ENCODE measurements around the gene OR5AP2. TPM values are rescaled to one million over a fixed set of nuclear protein-coding genes. Genes with fewer than 3 reads are reported as not detected.
"Not testable (repeated sequence)": the region's sequence is repeated elsewhere in the genome, so short reads cannot be mapped to it uniquely, and the experiment has no call there.

OR5AP2 gene
- not detected in 2 replicates for total RNA-seq

DNA sequence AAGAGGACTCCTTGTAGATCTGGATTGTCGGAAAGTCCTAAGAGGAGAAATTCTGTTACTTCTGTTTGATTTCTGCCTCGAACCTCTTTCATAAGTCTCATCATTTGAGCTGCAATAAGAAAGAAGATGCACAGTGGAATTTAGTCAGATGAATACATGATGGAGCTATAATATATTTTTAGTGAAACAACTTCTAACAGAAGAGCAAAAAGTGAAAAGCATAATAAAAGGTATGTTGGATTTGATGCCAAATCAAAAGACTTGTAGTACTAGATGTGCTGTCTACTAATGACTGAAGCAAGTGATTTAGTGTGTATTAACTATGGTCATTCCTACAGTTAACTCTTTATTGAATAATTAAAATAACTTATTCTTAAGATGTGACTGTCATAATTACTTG lies at the start of gene OR5AP2:
TSS of gene OR5AP2 (minus strand) at position 101 of the 400 bp plus-strand sequence. CDS start at position 101, 0 bp downstream.
- DNase-seq (no peak), ATAC-seq (ENCODE audit: low read depth) (no peak)
- Mint-ChIP-seq H3K4me1 (no peaks in the 10 kb centered on the region), H3K9me3 (peaks cover 3% of the 10 kb centered on the region), H3K27me3 (no peaks in the 10 kb centered on the region), H3K4me3 (no peak within 1 kb of the TSS), H3K36me3 (ENCODE audit: low read depth) (no peaks in the 10 kb centered on the region), H3K27ac (no peak within 1 kb of the TSS)
- ChIA-PET CTCF (no interaction called here), POLR2A (no interaction called here)
- TF ChIP-seq, protein P1, sequence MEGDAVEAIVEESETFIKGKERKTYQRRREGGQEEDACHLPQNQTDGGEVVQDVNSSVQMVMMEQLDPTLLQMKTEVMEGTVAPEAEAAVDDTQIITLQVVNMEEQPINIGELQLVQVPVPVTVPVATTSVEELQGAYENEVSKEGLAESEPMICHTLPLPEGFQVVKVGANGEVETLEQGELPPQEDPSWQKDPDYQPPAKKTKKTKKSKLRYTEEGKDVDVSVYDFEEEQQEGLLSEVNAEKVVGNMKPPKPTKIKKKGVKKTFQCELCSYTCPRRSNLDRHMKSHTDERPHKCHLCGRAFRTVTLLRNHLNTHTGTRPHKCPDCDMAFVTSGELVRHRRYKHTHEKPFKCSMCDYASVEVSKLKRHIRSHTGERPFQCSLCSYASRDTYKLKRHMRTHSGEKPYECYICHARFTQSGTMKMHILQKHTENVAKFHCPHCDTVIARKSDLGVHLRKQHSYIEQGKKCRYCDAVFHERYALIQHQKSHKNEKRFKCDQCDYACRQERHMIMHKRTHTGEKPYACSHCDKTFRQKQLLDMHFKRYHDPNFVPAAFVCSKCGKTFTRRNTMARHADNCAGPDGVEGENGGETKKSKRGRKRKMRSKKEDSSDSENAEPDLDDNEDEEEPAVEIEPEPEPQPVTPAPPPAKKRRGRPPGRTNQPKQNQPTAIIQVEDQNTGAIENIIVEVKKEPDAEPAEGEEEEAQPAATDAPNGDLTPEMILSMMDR (IDR thresholded peaks at IDR 0.05) = no peak
- intact Hi-C loops (cut with micrococcal nuclease) = no loop called here

- H3K36me3 Mint-ChIP-seq (ENCODE audit: low read depth); intact Hi-C loops (cut with micrococcal nuclease); ATAC-seq (ENCODE audit: low read depth); H3K9me3 Mint-ChIP-seq; H3K4me1 Mint-ChIP-seq; H3K4me3 Mint-ChIP-seq; POLR2A ChIA-PET; H3K27me3 Mint-ChIP-seq; CTCF ChIA-PET; DNase-seq; H3K27ac Mint-ChIP-seq: not testable (repeated sequence)
Observed at GRCh38 chr11:56691179-56691578, 48.9 kb upstream of the OR5AP2 start.

GRCh38 chr11:56688554-56689100 lies 46.4 kb upstream of the OR5AP2 start:
- H3K4me3 Mint-ChIP-seq = no peak overlapping the region
- ATAC-seq (ENCODE audit: low read depth) = no peak
- peaks cover 7% of the 10 kb centered on the region for H3K9me3 Mint-ChIP-seq
- no peak for DNase-seq
- H3K36me3 Mint-ChIP-seq (ENCODE audit: low read depth) = no peaks in the 10 kb centered on the region
- no peak overlapping the region for H3K27ac Mint-ChIP-seq
- CTCF ChIA-PET = no interaction called here
- POLR2A ChIA-PET = no interaction called here
- no peaks in the 10 kb centered on the region for H3K4me1 Mint-ChIP-seq
- no peaks in the 10 kb centered on the region for H3K27me3 Mint-ChIP-seq
- intact Hi-C loops (cut with micrococcal nuclease) = no loop called here
- TF ChIP-seq, protein P1 (IDR thresholded peaks at IDR 0.05) = no peak

DNA sequence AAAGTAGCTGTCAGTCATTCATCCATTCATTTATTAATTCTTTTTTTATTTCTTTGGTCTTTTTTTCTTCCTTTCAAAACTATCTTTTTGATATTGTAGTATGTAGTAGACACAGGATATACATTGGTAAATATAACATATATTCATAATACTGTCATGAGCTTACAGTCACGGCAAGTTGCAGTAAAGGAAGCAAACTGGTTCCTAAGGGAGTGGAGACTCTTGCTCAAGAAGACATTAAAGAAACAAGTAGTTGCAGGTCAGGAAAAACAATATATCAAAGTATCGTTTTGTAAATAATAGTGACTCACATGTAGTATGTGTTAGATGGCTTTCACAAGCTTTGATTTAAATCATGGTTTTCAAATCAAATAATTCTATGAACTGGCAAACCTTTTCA lies 28.7 kb upstream of the OR5AP2 start:
- intact Hi-C loops (cut with micrococcal nuclease) = no loop called here
- no peak for DNase-seq
- ATAC-seq (ENCODE audit: low read depth) = no peak
- Mint-ChIP-seq H3K4me3 (no peak overlapping the region), H3K36me3 (ENCODE audit: low read depth) (no peaks in the 10 kb centered on the region), H3K9me3 (peaks cover 4% of the 10 kb centered on the region), H3K27ac (no peak overlapping the region), H3K4me1 (no peaks in the 10 kb centered on the region), H3K27me3 (no peaks in the 10 kb centered on the region)
- ChIA-PET CTCF (no interaction called here), POLR2A (no interaction called here)
- TF ChIP-seq, protein P1 (IDR thresholded peaks at IDR 0.05) = no peak

GRCh38 chr11:56663386-56663785 lies 21.1 kb upstream of the OR5AP2 start, which contains the start of gene OR5AR1:
Gene OR5AR1 (plus strand): TSS chr11:56663686. CDS start chr11:56663686, 0 bp downstream.
- intact Hi-C loops (cut with micrococcal nuclease) = no loop called here
- Mint-ChIP-seq H3K4me3 (no peak within 1 kb of the TSS), H3K9me3 (no peaks in the 10 kb centered on the region), H3K27me3 (no peaks in the 10 kb centered on the region), H3K27ac (no peak within 1 kb of the TSS), H3K4me1 (no peaks in the 10 kb centered on the region), H3K36me3 (ENCODE audit: low read depth) (no peaks in the 10 kb centered on the region)
- CTCF ChIA-PET = no interaction called here
- DNase-seq (no peak), ATAC-seq (ENCODE audit: low read depth) (no peak)
- TF ChIP-seq, protein P1 (IDR thresholded peaks at IDR 0.05) = no peak
- POLR2A ChIA-PET = no interaction called here

GRCh38 chr11:56659755-56660154 lies 17.5 kb upstream of the OR5AP2 start:
- H3K27me3 Mint-ChIP-seq = no peaks in the 10 kb centered on the region
- no peak for DNase-seq
- ChIA-PET CTCF (no interaction called here), POLR2A (no interaction called here)
- no peak for ATAC-seq (ENCODE audit: low read depth)
- no peaks in the 10 kb centered on the region for H3K36me3 Mint-ChIP-seq (ENCODE audit: low read depth)
- H3K4me3 Mint-ChIP-seq = no peak overlapping the region
- TF ChIP-seq, protein P1 (IDR thresholded peaks at IDR 0.05) = no peak
- no peaks in the 10 kb centered on the region for H3K4me1 Mint-ChIP-seq
- no peak overlapping the region for H3K27ac Mint-ChIP-seq
- H3K9me3 Mint-ChIP-seq = no peaks in the 10 kb centered on the region
- intact Hi-C loops (cut with micrococcal nuclease) = no loop called here
